T-helper 17 cell (primary cell): ENCODE measurements around the gene SCMH1. TPM values are rescaled to one million over a fixed set of nuclear protein-coding genes. Genes with fewer than 3 reads are reported as not detected.
A peak's percentile ranks its signal among the peaks of the same experiment; 100 is the strongest.

Source experiments
- ATAC-seq: fragments of 150-1000 bp; cut with Tn5 transposase; 2 replicates; pipeline ENCODE4 v1.10.0; 2021; ENCODE audit warnings: mild to moderate bottlenecking, moderate library complexity
- DNase-seq, 3 donors: peaks; one replicate each; pipeline versions ENCODE4 v3.0.0 to v3.0.0-alpha.2; 2020 to 2021
- H3K9me3 ChIP-seq: one replicate; pipeline ENCODE4 v1.7.0; 2013; ENCODE audit warnings: low read length, mild to moderate bottlenecking; ENCODE audit not compliant: control insufficient read depth, poor library complexity, severe bottlenecking
- H3K27ac Mint-ChIP-seq: one replicate; pipeline ENCODE4 v1.8.0; 2022; ENCODE audit warnings: mild to moderate bottlenecking, moderate library complexity, mixed read lengths
- H3K27me3 Mint-ChIP-seq: one replicate; pipeline ENCODE4 v1.8.0; 2022; ENCODE audit warnings: mixed read lengths
- H3K36me3 Mint-ChIP-seq: one replicate; pipeline ENCODE4 v1.8.0; 2022; ENCODE audit warnings: low read depth, mixed read lengths
- H3K4me1 Mint-ChIP-seq: one replicate; pipeline ENCODE4 v1.8.0; 2022; ENCODE audit warnings: mild to moderate bottlenecking, mixed read lengths
- H3K4me3 Mint-ChIP-seq: one replicate; pipeline ENCODE4 v1.8.0; 2022; ENCODE audit warnings: mild to moderate bottlenecking, moderate library complexity, mixed read lengths
- total RNA-seq, 4 donors: library from RNA in 2 of 4; stranded (reverse) in 2 of 4; gene quantifications; one replicate each; pipeline ENCODE4 v1.2.3 and lab custom pipeline; 2022 to 2026

Gene SCMH1
- total RNA-seq, 2 donors from 2014 or later = 18.6 to 19.4 TPM

GRCh38 chr1:40981691-40982448 is 260.2 kb downstream of the SCMH1 start:
- ATAC-seq (no peak), DNase-seq (no peak)
- Mint-ChIP-seq H3K36me3 (peaks cover 4% of the 10 kb centered on the region), H3K27ac (peak overlapping the region; percentile 81), H3K27me3 (no peaks in the 10 kb centered on the region), H3K4me3 (peak overlapping the region; percentile 21), H3K4me1 (peaks cover 20% of the 10 kb centered on the region)
- no peaks in the 10 kb centered on the region for H3K9me3 ChIP-seq

- Mint-ChIP-seq H3K27me3 (no peaks in the 10 kb centered on the region), H3K4me1 (peaks cover 18% of the 10 kb centered on the region), H3K36me3 (no peaks in the 10 kb centered on the region), H3K4me3 (peak overlapping the region; percentile 98), H3K27ac (peak overlapping the region; percentile 94)
- ATAC-seq (peak; percentile 21), DNase-seq (peak; percentile 16 to 26 (median 21))
- no peaks in the 10 kb centered on the region for H3K9me3 ChIP-seq
These were observed 261.5 kb downstream of the SCMH1 start for GRCh38 chr1:40980453-40981121.

GRCh38 chr1:40980068-40980452 is 262.0 kb downstream of the SCMH1 start:
- peak overlapping the region; percentile 98 for H3K4me3 Mint-ChIP-seq
- no peaks in the 10 kb centered on the region for H3K36me3 Mint-ChIP-seq
- ATAC-seq (peak; percentile 45), DNase-seq (no peak)
- H3K27ac Mint-ChIP-seq = peak overlapping the region; percentile 94
- no peaks in the 10 kb centered on the region for H3K27me3 Mint-ChIP-seq
- H3K4me1 Mint-ChIP-seq = peaks cover 18% of the 10 kb centered on the region
- no peaks in the 10 kb centered on the region for H3K9me3 ChIP-seq

GRCh38 chr1:40979241-40980067 is 262.7 kb downstream of the SCMH1 start, which contains the start of gene CTPS1:
Gene CTPS1, plus strand, starts transcription at chr1:40979696. Its CDS starts 3,595 bp downstream, at chr1:40983291.
- H3K4me3 Mint-ChIP-seq = peak within 1 kb of the TSS; percentile 98
- H3K9me3 ChIP-seq = no peaks in the 10 kb centered on the region
- DNase-seq (peak; percentile 92 to 97 (median 93)), ATAC-seq (peak; percentile 90)
- peaks cover 18% of the 10 kb centered on the region for H3K4me1 Mint-ChIP-seq
- no peaks in the 10 kb centered on the region for H3K27me3 Mint-ChIP-seq
- no peaks in the 10 kb centered on the region for H3K36me3 Mint-ChIP-seq
- peak within 1 kb of the TSS; percentile 94 for H3K27ac Mint-ChIP-seq

- ATAC-seq (no peak), DNase-seq (peak in 1 of 3 donors; percentile 5)
- H3K36me3 Mint-ChIP-seq = no peaks in the 10 kb centered on the region
- no peaks in the 10 kb centered on the region for H3K9me3 ChIP-seq
- H3K4me3 Mint-ChIP-seq = peak overlapping the region; percentile 98
- H3K4me1 Mint-ChIP-seq = peaks cover 21% of the 10 kb centered on the region
- peak overlapping the region; percentile 94 for H3K27ac Mint-ChIP-seq
- H3K27me3 Mint-ChIP-seq = peaks cover 5% of the 10 kb centered on the region
These were observed 263.2 kb downstream of the SCMH1 start for GRCh38 chr1:40978886-40979240.

GRCh38 chr1:40977716-40978115 is 264.4 kb downstream of the SCMH1 start:
- ATAC-seq = no peak
- Mint-ChIP-seq H3K27me3 (peaks cover 9% of the 10 kb centered on the region), H3K4me1 (peaks cover 21% of the 10 kb centered on the region), H3K4me3 (no peak overlapping the region), H3K36me3 (no peaks in the 10 kb centered on the region), H3K27ac (no peak overlapping the region)
- DNase-seq = no peak
- H3K9me3 ChIP-seq = no peaks in the 10 kb centered on the region

Other genes starting within 250 kb of the SCMH1 start
- under 1 TPM; 0.18 to 0.22 TPM for gene SLFNL1, start 220.6 kb downstream of the SCMH1 start, total RNA-seq
- 1 to 10 TPM in 1 of 2 donors, under 1 TPM in 1; 0.86 to 1.8 TPM for gene FOXO6, start 119.1 kb upstream of the SCMH1 start, total RNA-seq
- under 1 TPM in 1 of 2 donors, not detected in 1; 0.37 TPM for gene EDN2, start 242.4 kb upstream of the SCMH1 start, total RNA-seq